ENCODE measurements around the gene ZBED3. TPM values are rescaled to one million over a fixed set of nuclear protein-coding genes. Genes with fewer than 3 reads are reported as not detected.
A peak's percentile ranks its signal among the peaks of the same experiment; 100 is the strongest.

Gene ZBED3
- total RNA-seq, 1 donor: 1.3 TPM

DNA sequence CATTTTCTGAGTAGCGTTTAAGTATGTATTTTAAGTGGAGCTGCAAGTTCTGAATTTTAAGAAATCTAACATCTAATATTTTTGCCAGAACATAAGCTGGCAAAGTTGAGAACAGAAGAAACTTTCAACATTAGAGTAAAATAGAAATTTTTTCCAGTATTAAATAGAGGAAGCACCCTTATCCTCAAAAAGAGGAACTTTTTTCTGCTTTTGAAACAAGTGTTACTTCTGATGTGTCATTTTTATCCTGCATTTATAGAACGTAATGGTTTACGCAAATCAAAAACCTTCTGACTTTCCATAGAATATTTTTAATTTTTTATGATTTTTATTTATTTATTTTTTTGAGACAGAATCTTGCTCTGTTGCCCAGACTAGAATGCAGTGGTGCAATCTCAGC lies 21.8 kb downstream of the ZBED3 start:
- DNase-seq (ENCODE audit: low read depth): no peak
- no peak overlapping the region for H3K4me3 ChIP-seq (ENCODE audit: low read depth, low read length)
- no peak for TF ChIP-seq CTCF (IDR thresholded peaks at IDR 0.05; ENCODE audit: insufficient read depth, low read depth, low read length)

GRCh38 chr5:77064040-77064439 lies 23.0 kb downstream of the ZBED3 start:
- no peak overlapping the region for H3K4me3 ChIP-seq (ENCODE audit: low read depth, low read length)
- no peak for TF ChIP-seq CTCF (IDR thresholded peaks at IDR 0.05; ENCODE audit: insufficient read depth, low read depth, low read length)
- no peak for DNase-seq (ENCODE audit: low read depth)

- no peak for DNase-seq (ENCODE audit: low read depth)
- TF ChIP-seq CTCF (IDR thresholded peaks at IDR 0.05; ENCODE audit: insufficient read depth, low read depth, low read length): no peak
- no peak overlapping the region for H3K4me3 ChIP-seq (ENCODE audit: low read depth, low read length)
Observed at GRCh38 chr5:77046416-77047073, 40.5 kb downstream of the ZBED3 start.

GRCh38 chr5:77035950-77036349 lies 51.1 kb downstream of the ZBED3 start:
- no peak for TF ChIP-seq CTCF (IDR thresholded peaks at IDR 0.05; ENCODE audit: insufficient read depth, low read depth, low read length)
- no peak overlapping the region for H3K4me3 ChIP-seq (ENCODE audit: low read depth, low read length)
- no peak for DNase-seq (ENCODE audit: low read depth)

DNA sequence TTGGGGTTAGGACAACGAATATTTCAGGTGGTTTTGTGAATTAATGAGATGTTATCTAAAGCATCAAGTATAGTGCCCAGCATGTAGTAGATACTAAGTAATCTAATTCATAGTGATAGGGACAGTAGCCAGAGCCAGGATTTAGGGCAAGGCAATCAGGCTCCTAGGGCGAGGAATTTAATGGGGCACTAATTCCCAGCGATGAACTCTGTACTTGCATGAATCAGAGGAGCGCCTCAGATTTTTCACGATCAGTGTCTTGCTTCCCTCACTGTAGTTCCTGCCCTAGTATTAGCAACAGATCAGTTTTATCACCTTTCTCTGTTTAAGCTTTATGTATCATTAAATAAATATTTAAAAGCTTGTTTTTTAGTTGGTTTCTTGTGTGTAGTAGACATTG lies 53.7 kb downstream of the ZBED3 start:
- no peak for TF ChIP-seq CTCF (IDR thresholded peaks at IDR 0.05; ENCODE audit: insufficient read depth, low read depth, low read length)
- no peak for DNase-seq (ENCODE audit: low read depth)
- H3K4me3 ChIP-seq (ENCODE audit: low read depth, low read length): no peak overlapping the region

DNA sequence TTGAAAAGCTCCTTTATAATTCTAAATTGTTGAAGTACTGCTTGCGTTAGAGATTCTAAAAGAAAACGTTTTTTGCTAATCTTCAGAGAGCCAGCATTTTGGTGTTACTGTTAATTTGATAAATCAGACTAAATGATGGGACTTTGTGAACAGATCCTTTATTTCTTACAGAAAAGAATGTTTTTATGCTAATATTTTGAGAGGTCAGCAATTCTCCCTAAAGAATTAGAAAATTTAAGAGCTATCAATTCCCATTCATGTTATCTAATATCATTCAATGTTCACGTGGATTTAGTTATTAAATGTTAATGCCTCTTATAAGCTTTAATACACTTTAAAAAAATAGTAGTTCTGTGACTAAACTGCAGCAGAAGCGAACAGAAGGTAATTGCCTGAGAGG lies 54.5 kb downstream of the ZBED3 start:
- TF ChIP-seq CTCF (IDR thresholded peaks at IDR 0.05; ENCODE audit: insufficient read depth, low read depth, low read length): no peak
- DNase-seq (ENCODE audit: low read depth): no peak
- H3K4me3 ChIP-seq (ENCODE audit: low read depth, low read length): peak overlapping the region; percentile 3

GRCh38 chr5:77031891-77032290 lies 55.2 kb downstream of the ZBED3 start:
- DNase-seq (ENCODE audit: low read depth): peak; percentile 27
- peak overlapping the region; percentile 94 for H3K4me3 ChIP-seq (ENCODE audit: low read depth, low read length)
- TF ChIP-seq CTCF (IDR thresholded peaks at IDR 0.05; ENCODE audit: insufficient read depth, low read depth, low read length): no peak

Measured in fibroblast of villous mesenchyme (primary cell).